Testis (tissue), 2 donors: ENCODE results near the gene CCSER2.

Experiments used
- CTCF ChIP-seq, 3 experiments: fragments of 450-650 bp in 2 of 3; fragments of 200-600 bp in 1 of 3; sonication (generic) in 1 of 3; IDR thresholded peaks; one replicate each; pipeline ENCODE4 v1.5.1; 2016 to 2019; ENCODE audit warnings: antibody characterized with exemption in 3 of 3, mild to moderate bottlenecking in 2 of 3, moderate library complexity in 1 of 3
- POLR2A ChIP-seq: fragments of 450-650 bp; IDR thresholded peaks from one replicate; pipeline ENCODE4 v1.6.1; 2017; ENCODE audit warnings: antibody characterized with exemption, mild to moderate bottlenecking, moderate library complexity

GRCh38 chr10:84314275-84314674 is 14.1 kb upstream of the CCSER2 start:
- TF ChIP-seq CTCF (IDR thresholded peaks at IDR 0.05) (no peak), POLR2A (no peak)
